ENCODE measurements around the gene IVL.

DNA sequence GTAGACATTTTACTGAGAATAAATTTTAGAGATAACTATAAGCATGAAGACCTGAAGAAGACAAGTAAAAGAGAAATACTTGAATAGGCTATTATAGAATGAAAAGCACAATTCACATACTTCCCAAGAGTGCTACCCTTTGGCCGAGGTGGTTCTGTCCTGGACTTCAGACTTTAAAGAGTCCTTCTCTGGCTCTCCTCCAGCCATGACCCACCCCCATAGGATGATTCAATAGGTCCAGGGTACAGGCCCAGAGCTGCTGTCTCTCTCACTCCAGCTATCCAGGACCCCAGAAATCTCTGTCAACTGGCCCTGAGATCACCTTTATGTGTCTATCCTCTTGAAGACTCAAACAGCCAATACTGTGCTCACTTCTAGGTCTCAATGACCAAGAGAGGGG, 31.5 kb upstream of the IVL start:
- no peak for TF ChIP-seq EZH2 (IDR thresholded peaks at IDR 0.05; ENCODE audit: borderline replicate concordance, insufficient read depth, low read length, poor library complexity, severe bottlenecking)
- TF ChIP-seq, protein P1, sequence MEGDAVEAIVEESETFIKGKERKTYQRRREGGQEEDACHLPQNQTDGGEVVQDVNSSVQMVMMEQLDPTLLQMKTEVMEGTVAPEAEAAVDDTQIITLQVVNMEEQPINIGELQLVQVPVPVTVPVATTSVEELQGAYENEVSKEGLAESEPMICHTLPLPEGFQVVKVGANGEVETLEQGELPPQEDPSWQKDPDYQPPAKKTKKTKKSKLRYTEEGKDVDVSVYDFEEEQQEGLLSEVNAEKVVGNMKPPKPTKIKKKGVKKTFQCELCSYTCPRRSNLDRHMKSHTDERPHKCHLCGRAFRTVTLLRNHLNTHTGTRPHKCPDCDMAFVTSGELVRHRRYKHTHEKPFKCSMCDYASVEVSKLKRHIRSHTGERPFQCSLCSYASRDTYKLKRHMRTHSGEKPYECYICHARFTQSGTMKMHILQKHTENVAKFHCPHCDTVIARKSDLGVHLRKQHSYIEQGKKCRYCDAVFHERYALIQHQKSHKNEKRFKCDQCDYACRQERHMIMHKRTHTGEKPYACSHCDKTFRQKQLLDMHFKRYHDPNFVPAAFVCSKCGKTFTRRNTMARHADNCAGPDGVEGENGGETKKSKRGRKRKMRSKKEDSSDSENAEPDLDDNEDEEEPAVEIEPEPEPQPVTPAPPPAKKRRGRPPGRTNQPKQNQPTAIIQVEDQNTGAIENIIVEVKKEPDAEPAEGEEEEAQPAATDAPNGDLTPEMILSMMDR (IDR thresholded peaks at IDR 0.05; ENCODE audit: poor library complexity, severe bottlenecking): no peak

Data from neural cell (in vitro differentiated cells).